Trophoblast cell (in vitro differentiated cells and primary cell): ENCODE measurements around the gene KIR3DL2.

ENCODE experiments used
- DNase-seq, 2 donors: peaks; one replicate each; pipeline ENCODE4 v3.0.0-alpha.2; 2016
- H2AFZ ChIP-seq: 2 replicates; pipeline ENCODE4 v1.6.1; 2013; ENCODE audit warnings: low read length, moderate library complexity, mild to moderate bottlenecking; ENCODE audit not compliant: insufficient read depth, poor library complexity
- H2AK5ac ChIP-seq: 2 replicates; pipeline ENCODE4 v1.6.1; 2013; ENCODE audit warnings: mild to moderate bottlenecking, low read length
- H2BK120ac ChIP-seq: 2 replicates; pipeline ENCODE4 v1.6.1; 2013; ENCODE audit warnings: low read length, mild to moderate bottlenecking, moderate library complexity; ENCODE audit not compliant: insufficient read depth, poor library complexity
- H2BK12ac ChIP-seq: 2 replicates; pipeline ENCODE4 v1.6.1; 2013; ENCODE audit warnings: mild to moderate bottlenecking, low read length, moderate library complexity
- H2BK5ac ChIP-seq: 2 replicates; pipeline ENCODE4 v1.6.1; 2013; ENCODE audit warnings: low read length, low read depth, moderate library complexity, mild to moderate bottlenecking; ENCODE audit not compliant: poor library complexity
- H3K14ac ChIP-seq: 2 replicates; pipeline ENCODE4 v1.6.1; 2013; ENCODE audit warnings: mild to moderate bottlenecking, low read length
- H3K18ac ChIP-seq: 2 replicates; pipeline ENCODE4 v1.6.1; 2013; ENCODE audit warnings: mild to moderate bottlenecking, low read length
- H3K23ac ChIP-seq: 2 replicates; pipeline ENCODE4 v1.6.1; 2013; ENCODE audit warnings: low read length
- H3K27ac ChIP-seq: 2 replicates; pipeline ENCODE4 v1.5.1; 2013; ENCODE audit warnings: low read depth, mild to moderate bottlenecking, inconsistent platforms, low read length, moderate library complexity
- H3K27me3 ChIP-seq: 2 replicates; pipeline ENCODE4 v1.6.1; 2013; ENCODE audit warnings: inconsistent platforms, mild to moderate bottlenecking, low read length, moderate library complexity; ENCODE audit not compliant: insufficient read depth
- H3K36me3 ChIP-seq, 2 experiments: 1 replicate in 1 of 2; 2 replicates in 1 of 2; pipeline ENCODE4 v1.6.1; 2013; ENCODE audit warnings: low read length in 2 of 2, mild to moderate bottlenecking in 2 of 2, moderate library complexity in 1 of 2; ENCODE audit not compliant: insufficient read depth in 2 of 2, control insufficient read depth in 1 of 2
- H3K4ac ChIP-seq: 2 replicates; pipeline ENCODE4 v1.6.1; 2013; ENCODE audit warnings: low read depth, mild to moderate bottlenecking, low read length, moderate library complexity
- H3K4me1 ChIP-seq, 2 experiments: 1 replicate in 1 of 2; 2 replicates in 1 of 2; pipeline ENCODE4 v1.6.1; 2013; ENCODE audit warnings: low read length in 2 of 2, mild to moderate bottlenecking in 2 of 2, moderate library complexity in 1 of 2; ENCODE audit not compliant: insufficient read depth in 2 of 2, control insufficient read depth in 1 of 2
- H3K4me2 ChIP-seq: 2 replicates; pipeline ENCODE4 v1.6.1; 2013; ENCODE audit warnings: inconsistent platforms, mild to moderate bottlenecking, low read length, moderate library complexity
- H3K4me3 ChIP-seq: 2 replicates; pipeline ENCODE4 v1.5.1; 2013; ENCODE audit warnings: mild to moderate bottlenecking, low read depth, low read length, inconsistent platforms
- H3K79me1 ChIP-seq: one replicate; pipeline ENCODE4 v1.6.1; 2013; ENCODE audit warnings: low read length
- H3K79me2 ChIP-seq: 2 replicates; pipeline ENCODE4 v1.6.1; 2013; ENCODE audit warnings: low read length, mild to moderate bottlenecking; ENCODE audit not compliant: control insufficient read depth, insufficient read depth, poor library complexity
- H3K9ac ChIP-seq: 2 replicates; pipeline ENCODE4 v1.6.1; 2013; ENCODE audit warnings: mild to moderate bottlenecking, low read length
- H3K9me3 ChIP-seq: 2 replicates; pipeline ENCODE4 v1.6.1; 2013; ENCODE audit warnings: low read depth, mild to moderate bottlenecking, control low read depth, inconsistent platforms, low read length; ENCODE audit not compliant: insufficient read depth
- H4K12ac ChIP-seq: 2 replicates; pipeline ENCODE4 v1.6.1; 2013; ENCODE audit warnings: low read depth, mild to moderate bottlenecking, low read length, moderate library complexity
- H4K8ac ChIP-seq: 2 replicates; pipeline ENCODE4 v1.6.1; 2013; ENCODE audit warnings: low read depth, mild to moderate bottlenecking, low read length, moderate library complexity
- H4K91ac ChIP-seq: one replicate; pipeline ENCODE4 v1.6.1; 2013; ENCODE audit warnings: low read depth, mild to moderate bottlenecking, low read length, moderate library complexity
- WGBS: extraction: QIAGEN DNeasy Blood & Tissue Kit; methylation state at CpG from one replicate; pipeline ENCODE4 v1.1.7; 2013; ENCODE audit warnings: missing lambda C conversion rate; ENCODE audit not compliant: insufficient read length, insufficient coverage; ENCODE audit errors: extremely low coverage; 5-methylcytosine and 5-hydroxymethylcytosine counted together

The KIR3DL2 gene

GRCh38 chr19:54875506-54875905 is 25.3 kb downstream of the KIR3DL2 start:
- DNase-seq: no peak
- Histone ChIP-seq H3K4me3 (no peak overlapping the region), H4K91ac (no peak overlapping the region), H3K27ac (no peak overlapping the region), H3K27me3 (no peaks in the 10 kb centered on the region), H3K4ac (no peak overlapping the region), H3K14ac (no peak overlapping the region), H3K79me2 (no peaks in the 10 kb centered on the region), H3K18ac (no peak overlapping the region), H3K79me1 (no peaks in the 10 kb centered on the region), H2AFZ (no peak overlapping the region), H3K4me1 (no peaks in the 10 kb centered on the region), H4K12ac (no peak overlapping the region), H2BK5ac (no peak overlapping the region), H3K9ac (no peak overlapping the region), H3K36me3 (no peaks in the 10 kb centered on the region), H3K9me3 (no peaks in the 10 kb centered on the region), H4K8ac (no peak overlapping the region), H3K4me2 (no peak overlapping the region), H2BK120ac (no peak overlapping the region), H2BK12ac (no peak overlapping the region), H3K23ac (no peak overlapping the region), H2AK5ac (no peak overlapping the region)
- WGBS: no CpG with 5 or more reads among the region's 2 CpGs

- H3K9me3 ChIP-seq: peaks cover 2% of the 10 kb centered on the region
- no peaks in the 10 kb centered on the region for H3K36me3 ChIP-seq
- H3K23ac ChIP-seq: no peak overlapping the region
- H3K79me2 ChIP-seq: no peaks in the 10 kb centered on the region
- H2BK12ac ChIP-seq: no peak overlapping the region
- H3K27ac ChIP-seq: no peak overlapping the region
- H3K4me3 ChIP-seq: no peak overlapping the region
- no peak overlapping the region for H4K91ac ChIP-seq
- no peak overlapping the region for H2BK5ac ChIP-seq
- no CpG with 5 or more reads among the region's 3 CpGs for WGBS
- H4K12ac ChIP-seq: no peak overlapping the region
- H3K79me1 ChIP-seq: peaks cover under 1% of the 10 kb centered on the region
- no peak overlapping the region for H2BK120ac ChIP-seq
- no peak overlapping the region for H3K18ac ChIP-seq
- no peak for DNase-seq
- H3K14ac ChIP-seq: no peak overlapping the region
- H3K4me1 ChIP-seq: no peaks in the 10 kb centered on the region
- no peak overlapping the region for H3K4me2 ChIP-seq
- H2AK5ac ChIP-seq: no peak overlapping the region
- H3K27me3 ChIP-seq: no peaks in the 10 kb centered on the region
- H2AFZ ChIP-seq: no peak overlapping the region
- no peak overlapping the region for H3K4ac ChIP-seq
- no peak overlapping the region for H4K8ac ChIP-seq
- H3K9ac ChIP-seq: no peak overlapping the region
Measured at GRCh38 chr19:54877471-54877870, 27.2 kb downstream of the KIR3DL2 start.

- H2AFZ ChIP-seq: no peak overlapping the region
- H4K91ac ChIP-seq: peak overlapping the region; percentile 79
- H3K79me1 ChIP-seq: peaks cover 2% of the 10 kb centered on the region
- H3K36me3 ChIP-seq: no peaks in the 10 kb centered on the region
- H3K4me2 ChIP-seq: no peak overlapping the region
- no peak overlapping the region for H3K14ac ChIP-seq
- H3K4me1 ChIP-seq: no peaks in the 10 kb centered on the region
- H3K4ac ChIP-seq: no peak overlapping the region
- no peaks in the 10 kb centered on the region for H3K27me3 ChIP-seq
- H3K4me3 ChIP-seq: no peak overlapping the region
- H4K8ac ChIP-seq: no peak overlapping the region
- H3K18ac ChIP-seq: no peak overlapping the region
- no peak overlapping the region for H3K23ac ChIP-seq
- peak overlapping the region; percentile 10 for H2BK120ac ChIP-seq
- peak overlapping the region; percentile 10 for H2BK12ac ChIP-seq
- H2AK5ac ChIP-seq: no peak overlapping the region
- H3K79me2 ChIP-seq: no peaks in the 10 kb centered on the region
- no peak overlapping the region for H3K9ac ChIP-seq
- no peak overlapping the region for H2BK5ac ChIP-seq
- no peak overlapping the region for H4K12ac ChIP-seq
- H3K9me3 ChIP-seq: peaks cover 4% of the 10 kb centered on the region
- DNase-seq: no peak
- no CpG with 5 or more reads among the region's 6 CpGs for WGBS
- H3K27ac ChIP-seq: no peak overlapping the region
Measured at GRCh38 chr19:54881884-54882283, 31.6 kb downstream of the KIR3DL2 start.

DNA sequence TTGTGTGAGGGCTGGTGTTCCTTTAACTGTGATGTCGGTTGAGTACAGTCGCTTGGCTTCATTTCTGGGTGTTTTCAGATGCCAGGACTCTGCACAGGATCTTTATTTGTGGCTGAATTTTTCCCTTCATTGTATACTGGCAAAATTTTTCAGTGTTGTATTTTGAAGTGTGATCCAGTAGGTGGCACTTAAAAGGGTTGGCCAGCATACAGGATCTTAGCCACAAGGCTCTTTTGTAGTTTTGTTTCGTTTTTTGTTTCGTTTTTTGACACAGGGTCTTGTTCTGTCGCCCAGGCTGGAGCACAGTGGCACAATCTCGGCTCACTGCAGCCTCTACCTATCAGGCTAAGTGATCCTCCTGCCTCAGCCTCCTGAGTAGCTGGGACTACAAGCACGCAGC is 32.5 kb downstream of the KIR3DL2 start:
- H3K79me2 ChIP-seq: no peaks in the 10 kb centered on the region
- no CpG with 5 or more reads among the region's 7 CpGs for WGBS

More for the DNA sequence above, 32.5 kb downstream of the KIR3DL2 start:
- peaks cover 2% of the 10 kb centered on the region for H3K79me1 ChIP-seq
- peak overlapping the region; percentile 85 for H2BK12ac ChIP-seq
- peak in 1 of 2 donors; percentile 28 for DNase-seq
- H4K91ac ChIP-seq: no peak overlapping the region
- no peak overlapping the region for H3K23ac ChIP-seq
- H3K4me1 ChIP-seq: no peaks in the 10 kb centered on the region
- H4K12ac ChIP-seq: no peak overlapping the region
- H3K4ac ChIP-seq: no peak overlapping the region
- no peak overlapping the region for H3K18ac ChIP-seq
- H3K9me3 ChIP-seq: peaks cover 4% of the 10 kb centered on the region
- H2BK120ac ChIP-seq: peak overlapping the region; percentile 65
- no peaks in the 10 kb centered on the region for H3K36me3 ChIP-seq
- H3K14ac ChIP-seq: no peak overlapping the region
- H3K4me2 ChIP-seq: no peak overlapping the region
- H3K4me3 ChIP-seq: no peak overlapping the region
- H4K8ac ChIP-seq: no peak overlapping the region
- H2AFZ ChIP-seq: no peak overlapping the region
- H2AK5ac ChIP-seq: no peak overlapping the region
- no peak overlapping the region for H3K27ac ChIP-seq
- H3K9ac ChIP-seq: no peak overlapping the region
- no peak overlapping the region for H2BK5ac ChIP-seq
- H3K27me3 ChIP-seq: no peaks in the 10 kb centered on the region
